Uterus (tissue), 4 donors: ENCODE measurements around the gene OPCML. TPM values are rescaled to one million over a fixed set of nuclear protein-coding genes. Genes with fewer than 3 reads are reported as not detected.

Source experiments
- DNase-seq, 2 donors: peaks; one replicate each; pipeline ENCODE4 v3.0.0-alpha.2; 2019 to 2020
- H3K27ac ChIP-seq, 2 donors: fragments of 200-600 bp; sonication (generic); 1 replicate in 1 of 2; 2 replicates in 1 of 2; pipeline ENCODE4 v1.5.1; 2016 to 2018
- H3K27me3 ChIP-seq, 2 donors: fragments of 200-600 bp; sonication (generic); one replicate each; pipeline ENCODE4 v1.5.1; 2018 to 2019; ENCODE audit warnings: control low read depth in 1 of 2
- H3K36me3 ChIP-seq, 2 donors: fragments of 200-600 bp; sonication (generic); one replicate each; pipeline ENCODE4 v1.5.1; 2019; ENCODE audit warnings: control low read depth in 1 of 2
- H3K4me1 ChIP-seq, 2 donors: fragments of 200-600 bp; sonication (generic); one replicate each; pipeline ENCODE4 v1.5.1; 2018 to 2019; ENCODE audit warnings: control low read depth in 1 of 2
- H3K4me3 ChIP-seq, 2 donors: fragments of 200-600 bp; sonication (generic); 1 replicate in 1 of 2; 2 replicates in 1 of 2; pipeline ENCODE4 v1.5.1; 2018 to 2019; ENCODE audit warnings: mild to moderate bottlenecking in 1 of 2
- H3K9me3 ChIP-seq, 2 donors: fragments of 200-600 bp; sonication (generic); one replicate each; pipeline ENCODE4 v1.5.1; 2019; ENCODE audit warnings: control low read depth in 1 of 2
- POLR2A ChIP-seq, 2 donors: fragments of 450-650 bp; IDR thresholded peaks; one replicate each; pipeline ENCODE4 v1.6.1; 2016; ENCODE audit warnings: antibody characterized with exemption in 2 of 2, mild to moderate bottlenecking in 1 of 2, moderate library complexity in 1 of 2
- intact Hi-C: fragments of 100-400 bp; cut with DNase I; formaldehyde crosslinking; loops from one replicate; pipeline ENCODE4 v1.15.1; 2023; ENCODE audit warnings: low total_unique reads
- total RNA-seq, 4 donors: library from RNA; depleted of rRNA in 3 of 4; stranded (reverse); fragments of >200 nt in 3 of 4; gene quantifications; one replicate each; pipeline versions ENCODE4 v1.1.0 to v1.2.4, GENCODE V29; 2014 to 2023
- TF ChIP-seq, protein P1 (sequence below), 4 experiments: fragments of 200-600 bp in 2 of 4; fragments of 450-650 bp in 2 of 4; sonication (generic) in 2 of 4; IDR thresholded peaks; one replicate each; pipeline ENCODE4 v1.5.1; 2016 to 2019; ENCODE audit warnings: antibody characterized with exemption in 4 of 4, mild to moderate bottlenecking in 2 of 4, moderate library complexity in 1 of 4
- donor health status: DM: yes; HTN: yes; CAD: no.

OPCML gene
- total RNA-seq, 4 donors from 2014 or later, result under 0.01 to 3.9 (median 1.7) TPM

GRCh38 chr11:132907651-132908413 is 624.5 kb downstream of the OPCML start:
- Histone ChIP-seq H3K27ac (no peak overlapping the region), H3K27me3 (no peaks in the 10 kb centered on the region), H3K4me3 (no peak overlapping the region), H3K36me3 (no peaks in the 10 kb centered on the region), H3K9me3 (no peaks in the 10 kb centered on the region), H3K4me1 (no peaks in the 10 kb centered on the region)
- intact Hi-C loops, result no loop called here
- DNase-seq, result no peak
- TF ChIP-seq, protein P1, sequence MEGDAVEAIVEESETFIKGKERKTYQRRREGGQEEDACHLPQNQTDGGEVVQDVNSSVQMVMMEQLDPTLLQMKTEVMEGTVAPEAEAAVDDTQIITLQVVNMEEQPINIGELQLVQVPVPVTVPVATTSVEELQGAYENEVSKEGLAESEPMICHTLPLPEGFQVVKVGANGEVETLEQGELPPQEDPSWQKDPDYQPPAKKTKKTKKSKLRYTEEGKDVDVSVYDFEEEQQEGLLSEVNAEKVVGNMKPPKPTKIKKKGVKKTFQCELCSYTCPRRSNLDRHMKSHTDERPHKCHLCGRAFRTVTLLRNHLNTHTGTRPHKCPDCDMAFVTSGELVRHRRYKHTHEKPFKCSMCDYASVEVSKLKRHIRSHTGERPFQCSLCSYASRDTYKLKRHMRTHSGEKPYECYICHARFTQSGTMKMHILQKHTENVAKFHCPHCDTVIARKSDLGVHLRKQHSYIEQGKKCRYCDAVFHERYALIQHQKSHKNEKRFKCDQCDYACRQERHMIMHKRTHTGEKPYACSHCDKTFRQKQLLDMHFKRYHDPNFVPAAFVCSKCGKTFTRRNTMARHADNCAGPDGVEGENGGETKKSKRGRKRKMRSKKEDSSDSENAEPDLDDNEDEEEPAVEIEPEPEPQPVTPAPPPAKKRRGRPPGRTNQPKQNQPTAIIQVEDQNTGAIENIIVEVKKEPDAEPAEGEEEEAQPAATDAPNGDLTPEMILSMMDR (IDR thresholded peaks at IDR 0.05), result no peak
- no peak for TF ChIP-seq POLR2A (IDR thresholded peaks at IDR 0.05)

GRCh38 chr11:132904607-132905006 is 627.7 kb downstream of the OPCML start:
- intact Hi-C loops, result no loop called here
- H3K4me3 ChIP-seq, result no peak overlapping the region
- no peak overlapping the region for H3K27ac ChIP-seq
- no peaks in the 10 kb centered on the region for H3K4me1 ChIP-seq
- H3K9me3 ChIP-seq, result no peaks in the 10 kb centered on the region
- no peaks in the 10 kb centered on the region for H3K27me3 ChIP-seq
- no peaks in the 10 kb centered on the region for H3K36me3 ChIP-seq
- TF ChIP-seq POLR2A (IDR thresholded peaks at IDR 0.05), result no peak
- TF ChIP-seq, protein P1 (IDR thresholded peaks at IDR 0.05), result no peak
- DNase-seq, result no peak

- no peak for DNase-seq
- Histone ChIP-seq H3K4me1 (no peaks in the 10 kb centered on the region), H3K36me3 (no peaks in the 10 kb centered on the region), H3K4me3 (no peak overlapping the region), H3K27me3 (no peaks in the 10 kb centered on the region), H3K27ac (no peak overlapping the region), H3K9me3 (no peaks in the 10 kb centered on the region)
- TF ChIP-seq POLR2A (IDR thresholded peaks at IDR 0.05), result no peak
- TF ChIP-seq, protein P1 (IDR thresholded peaks at IDR 0.05), result no peak
- intact Hi-C loops, result no loop called here
Observed at GRCh38 chr11:132904091-132904490, 628.2 kb downstream of the OPCML start.

DNA sequence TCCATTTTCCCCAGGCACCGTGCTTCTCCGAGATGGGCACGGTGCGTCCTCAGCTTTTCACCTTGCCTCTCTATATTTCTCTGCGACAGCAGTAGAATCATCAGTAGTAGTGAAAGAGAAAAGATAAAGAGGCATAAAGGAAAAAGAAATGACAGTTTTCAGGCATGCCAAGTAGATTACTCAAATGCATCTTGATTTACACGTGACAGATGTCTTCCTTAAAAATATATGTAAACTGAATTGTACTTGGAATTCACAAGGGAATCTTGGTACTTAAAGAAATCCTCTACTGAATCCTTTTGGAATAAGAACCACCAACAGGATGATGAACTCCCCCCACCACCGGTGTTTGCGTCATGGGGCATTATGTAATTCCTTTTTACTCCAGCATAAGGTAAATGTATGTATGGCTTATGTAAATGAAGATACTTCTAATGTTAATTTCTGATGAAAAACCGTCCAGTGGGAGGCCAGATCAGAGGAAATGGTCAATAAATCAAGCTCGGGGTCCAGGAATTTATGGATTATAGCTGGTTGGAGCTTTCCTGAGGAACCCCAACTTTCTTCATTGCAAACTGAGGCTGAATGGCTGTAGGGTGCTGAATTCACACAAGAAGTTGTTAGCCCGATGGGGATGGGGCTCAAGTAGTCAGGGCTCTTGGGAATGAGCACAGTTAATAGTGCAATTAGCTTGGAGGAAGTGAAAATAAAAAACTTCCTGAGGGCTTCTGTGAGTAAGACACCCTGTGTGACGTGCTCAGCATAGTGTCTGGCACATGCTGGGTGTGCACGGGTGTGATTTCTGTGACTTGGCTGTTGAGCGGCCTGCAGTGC is 630.4 kb downstream of the OPCML start:
- H3K27me3 ChIP-seq, result no peaks in the 10 kb centered on the region
- H3K9me3 ChIP-seq, result no peaks in the 10 kb centered on the region
- H3K4me1 ChIP-seq, result no peaks in the 10 kb centered on the region
- DNase-seq, result no peak
- no peak for TF ChIP-seq POLR2A (IDR thresholded peaks at IDR 0.05)
- TF ChIP-seq, protein P1 (IDR thresholded peaks at IDR 0.05), result no peak
- no peak overlapping the region for H3K4me3 ChIP-seq
- H3K27ac ChIP-seq, result no peak overlapping the region
- intact Hi-C loops, result no loop called here
- no peaks in the 10 kb centered on the region for H3K36me3 ChIP-seq

DNA sequence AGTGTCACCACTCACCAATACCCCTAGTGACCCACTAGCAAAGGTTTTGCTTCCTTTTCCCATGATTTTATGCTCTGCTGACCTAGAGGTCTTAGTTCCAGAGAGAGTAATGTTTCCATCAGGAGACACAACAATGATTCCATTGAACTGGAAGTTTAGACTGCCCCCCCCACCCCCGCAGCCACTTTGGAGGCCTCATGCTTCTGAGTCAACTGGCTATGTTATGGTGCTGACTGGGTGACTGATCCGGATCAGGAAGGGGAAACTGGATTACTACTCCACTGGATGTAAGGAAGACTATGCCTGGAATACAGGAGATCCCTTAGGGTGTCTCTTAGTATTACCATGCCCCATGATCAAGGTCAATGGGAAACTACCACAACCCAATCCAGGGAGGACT is 633.6 kb downstream of the OPCML start:
- no peak overlapping the region for H3K27ac ChIP-seq
- intact Hi-C loops, result no loop called here
- no peak for DNase-seq
- H3K9me3 ChIP-seq, result no peaks in the 10 kb centered on the region
- H3K36me3 ChIP-seq, result no peaks in the 10 kb centered on the region
- no peak for TF ChIP-seq POLR2A (IDR thresholded peaks at IDR 0.05)
- TF ChIP-seq, protein P1 (IDR thresholded peaks at IDR 0.05), result no peak
- no peaks in the 10 kb centered on the region for H3K27me3 ChIP-seq
- H3K4me1 ChIP-seq, result no peaks in the 10 kb centered on the region
- no peak overlapping the region for H3K4me3 ChIP-seq
